Occipital lobe (tissue), 2 donors: ENCODE data around the gene HS6ST2. TPM values are rescaled to one million over a fixed set of nuclear protein-coding genes. Genes with fewer than 3 reads are reported as not detected.

Experiments
- DNase-seq: peaks from one replicate; lab custom pipeline; 2025; lab: John Stamatoyannopoulos, UW
- total RNA-seq: library from RNA; depleted of rRNA; stranded (reverse); fragments of >200 nt; gene quantifications from one replicate; pipeline ENCODE4 v1.2.3, GENCODE V29; 2014

HS6ST2 gene
- total RNA-seq, 1 donor from 2014 or later: 5.0 TPM

DNA sequence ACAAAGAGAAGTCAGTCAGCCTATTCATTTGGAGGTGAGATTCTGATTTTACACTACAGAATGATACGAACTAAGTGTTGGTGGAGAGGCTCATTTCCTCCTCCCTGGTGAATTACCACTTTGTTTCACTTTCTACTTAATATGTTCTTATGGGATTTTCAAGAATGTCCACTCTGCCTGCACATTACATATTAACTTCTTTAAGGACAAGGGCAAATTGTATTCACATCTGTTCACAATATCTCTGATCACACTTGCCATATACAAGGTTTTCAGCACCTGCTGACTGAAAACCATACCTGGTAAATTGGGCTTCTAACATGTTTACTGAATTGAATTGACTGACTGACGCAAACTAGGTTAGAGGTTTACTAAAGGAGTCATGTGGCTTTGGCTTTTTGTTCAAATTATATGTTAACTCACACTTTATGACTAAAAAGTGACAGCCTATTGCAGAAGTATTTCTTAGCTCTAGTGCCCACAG, 281.2 kb downstream of the HS6ST2 start:
- no peak for DNase-seq

DNA sequence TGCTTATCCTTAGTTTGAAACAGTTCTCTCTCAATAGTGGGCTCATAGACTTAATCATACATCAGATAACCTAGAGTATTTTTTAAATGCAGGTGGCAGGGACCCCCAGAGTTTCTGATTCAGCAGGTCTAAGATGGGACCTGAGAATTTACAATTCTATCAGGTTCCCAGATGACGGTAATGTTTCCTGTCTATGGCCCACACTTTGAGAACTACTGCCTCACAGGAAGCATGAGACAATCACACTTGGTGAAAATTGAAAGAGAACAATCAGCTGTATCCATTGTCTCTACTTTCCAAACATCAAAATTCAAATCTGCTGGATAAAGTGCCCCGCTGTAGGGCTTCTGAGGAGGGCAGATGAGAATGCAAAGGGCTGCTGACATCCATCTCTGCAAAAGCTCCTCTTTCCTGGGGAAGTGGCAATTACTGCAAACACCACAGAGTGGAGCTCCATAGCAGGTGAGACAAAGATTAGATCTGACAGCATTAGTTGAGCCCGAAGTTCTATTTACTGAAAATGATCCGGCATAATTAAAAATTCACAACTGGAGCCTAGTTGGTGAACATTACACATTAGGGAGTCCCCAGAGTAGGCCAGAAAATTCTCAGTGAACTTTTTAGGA, 281.8 kb downstream of the HS6ST2 start:
- DNase-seq: no peak

DNA sequence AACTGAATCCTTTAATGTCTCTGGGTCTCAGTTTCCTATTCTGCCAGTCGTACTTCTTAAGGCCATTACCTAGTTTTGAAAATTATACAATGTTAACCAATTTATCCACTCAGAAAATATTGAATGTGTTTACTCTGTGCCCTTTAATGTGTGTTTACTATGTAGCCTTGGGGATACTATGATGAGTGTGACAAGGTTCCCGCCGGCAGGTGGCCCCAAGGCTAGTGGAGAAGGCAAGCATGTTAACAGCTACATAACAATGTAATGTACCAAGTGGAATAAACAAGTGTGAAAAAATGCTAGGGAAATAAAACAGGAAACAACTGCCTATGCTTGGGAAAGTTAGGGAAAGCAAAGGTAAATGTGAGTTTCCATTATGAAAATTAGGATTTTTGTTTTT, 282.3 kb downstream of the HS6ST2 start:
- no peak for DNase-seq

DNA sequence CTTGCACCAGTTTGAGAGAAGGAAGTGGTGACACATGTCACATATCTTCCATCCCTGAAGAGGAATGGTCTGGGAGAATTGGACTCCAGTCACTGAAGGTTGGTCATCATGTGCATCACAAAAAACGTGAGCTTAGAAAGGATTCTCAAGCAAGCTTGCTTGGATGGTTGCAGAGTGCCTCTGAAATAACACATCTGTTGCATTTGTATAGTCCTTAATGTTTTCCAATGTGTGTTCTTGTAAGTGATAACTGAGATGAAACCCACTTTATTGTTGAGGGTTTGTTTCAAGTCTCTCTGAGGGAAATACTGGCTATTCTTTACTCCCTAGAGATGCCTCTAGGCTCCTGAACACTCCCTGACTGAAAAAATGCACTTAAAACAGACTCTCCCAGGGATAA, 285.1 kb downstream of the HS6ST2 start:
- no peak for DNase-seq

DNA sequence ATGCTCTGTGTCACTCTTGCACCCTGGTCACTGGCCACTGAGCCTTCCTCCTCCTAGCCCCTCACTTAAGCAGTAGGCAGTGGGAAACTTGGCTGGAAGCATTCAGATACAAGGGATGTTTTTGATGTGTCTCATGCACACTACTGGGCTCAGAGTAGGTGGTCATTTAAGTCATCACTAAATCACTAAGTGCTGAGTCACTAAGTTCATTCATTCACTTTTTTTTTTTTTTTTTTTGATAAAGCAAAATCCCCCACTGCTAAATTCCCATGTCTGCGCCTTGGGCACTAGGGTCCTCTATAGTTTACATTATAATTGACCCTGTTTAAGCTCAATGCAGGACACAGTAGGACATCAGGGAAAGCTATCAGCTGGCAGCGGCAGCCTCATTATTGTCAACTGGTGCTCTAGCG, 287.2 kb downstream of the HS6ST2 start:
- DNase-seq: no peak

DNA sequence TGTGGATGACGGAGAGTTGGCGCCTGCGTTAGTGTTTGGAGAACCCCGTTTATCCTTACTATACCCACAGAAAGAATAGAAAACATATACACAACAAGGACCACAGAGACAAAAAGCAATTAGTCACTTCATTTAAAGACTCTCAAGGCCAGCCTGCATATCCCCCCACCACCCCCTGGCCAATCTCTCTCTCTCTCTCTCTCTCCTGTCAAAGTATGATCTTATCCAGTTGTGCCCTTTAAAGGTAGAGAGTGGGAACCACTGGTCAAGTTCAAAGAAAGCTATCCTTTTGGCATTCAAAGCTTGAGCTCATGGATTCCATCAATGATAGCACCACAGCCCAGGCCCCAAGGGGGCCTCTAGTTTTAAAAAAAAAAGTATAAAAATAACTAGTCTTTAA, 289.3 kb downstream of the HS6ST2 start:
- DNase-seq: no peak

DNA sequence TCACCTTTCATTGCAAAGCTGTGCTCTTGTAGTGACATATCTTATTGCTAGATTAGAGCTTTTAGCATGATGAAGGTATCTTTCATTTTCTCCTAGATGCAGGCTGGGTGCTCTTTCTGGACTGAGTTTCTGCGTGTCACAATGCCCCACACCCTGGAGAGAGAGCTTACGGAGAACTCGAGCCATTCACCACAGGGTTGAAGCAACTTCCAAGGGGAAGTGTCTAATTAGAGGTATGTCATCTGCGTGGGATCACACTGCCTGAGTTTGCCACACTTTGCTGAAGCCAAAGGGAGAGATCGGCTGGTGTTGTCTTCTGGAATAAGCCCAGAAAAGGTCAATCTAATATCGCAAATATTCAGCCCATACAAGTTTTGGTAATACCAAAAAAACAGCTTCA, 290.3 kb downstream of the HS6ST2 start:
- no peak for DNase-seq

DNA sequence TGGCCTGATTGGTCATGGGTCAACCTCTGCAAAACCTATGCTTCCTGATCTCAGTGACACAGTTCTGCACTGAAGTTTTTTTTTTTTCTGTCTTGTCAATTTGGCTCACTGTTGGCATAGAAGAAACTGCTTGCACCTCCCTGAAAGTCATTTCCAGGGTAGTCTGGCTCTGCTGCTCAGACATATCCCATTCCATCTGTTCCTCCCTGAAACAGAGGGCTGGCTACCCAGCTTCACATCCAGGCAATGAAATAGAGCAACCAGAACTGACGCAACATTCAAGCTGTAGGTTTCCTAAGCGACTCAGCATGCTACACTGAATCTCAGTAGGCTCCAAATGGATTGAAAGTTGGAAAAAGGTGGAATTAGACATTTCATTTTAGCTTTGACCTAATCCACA, 292.8 kb downstream of the HS6ST2 start:
- peak; percentile 0 for DNase-seq

DNA sequence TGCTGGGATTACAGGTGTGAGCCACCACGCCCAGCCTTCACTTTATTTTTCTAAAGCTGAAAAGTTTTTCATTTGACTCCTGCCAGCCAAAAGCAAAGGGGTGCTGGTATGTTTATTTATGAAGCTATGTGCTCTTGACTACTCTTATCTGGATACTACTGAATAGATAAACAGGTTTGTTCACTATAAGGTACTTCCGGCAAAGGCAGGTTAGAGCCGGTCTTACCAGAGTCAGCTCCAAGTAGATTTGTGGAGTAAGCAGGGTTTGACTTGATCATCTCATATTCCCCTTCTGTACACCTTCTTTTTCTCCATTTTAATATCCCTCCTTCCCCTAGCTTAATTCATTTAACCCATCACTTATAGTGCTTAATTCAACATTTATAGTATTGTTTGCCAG, 294.2 kb downstream of the HS6ST2 start:
- DNase-seq: no peak

DNA sequence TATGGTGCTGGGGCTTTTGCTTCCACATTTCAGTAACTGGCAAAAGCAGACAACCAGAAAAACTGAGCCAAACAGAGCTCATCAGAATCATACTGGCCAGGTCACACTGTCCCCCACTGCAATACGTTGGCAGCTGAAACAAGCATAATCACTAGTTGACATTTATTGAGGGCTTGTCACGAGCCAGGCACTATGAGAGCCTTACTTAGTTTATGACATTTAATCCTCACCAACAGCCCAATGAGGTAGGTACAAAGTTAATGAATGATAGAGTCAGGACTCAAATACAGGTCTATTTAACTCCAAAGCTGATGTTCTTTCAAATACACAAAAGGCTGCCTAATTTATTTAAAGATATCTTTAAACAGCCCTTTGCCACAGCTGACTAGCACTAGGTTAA, 295.6 kb downstream of the HS6ST2 start:
- no peak for DNase-seq

DNA sequence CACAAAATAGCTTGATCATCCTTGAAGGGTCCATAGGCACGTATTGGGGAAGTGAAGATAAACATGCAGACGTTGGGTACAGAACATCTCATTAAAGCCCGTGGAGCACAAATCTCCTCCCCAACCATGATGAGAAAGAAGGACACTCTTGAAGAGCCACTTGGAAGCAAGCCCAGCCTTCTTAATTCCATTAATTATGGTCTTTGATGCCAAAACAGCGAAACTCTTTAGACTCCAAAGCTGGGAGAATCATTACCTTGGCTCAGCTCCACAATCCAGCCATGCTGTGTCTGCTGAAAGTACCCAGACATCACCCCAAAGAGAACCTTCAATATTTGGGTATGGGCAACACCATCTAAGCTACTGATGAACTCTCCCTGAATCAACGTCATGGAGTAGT, 300.6 kb downstream of the HS6ST2 start:
- DNase-seq: no peak

DNA sequence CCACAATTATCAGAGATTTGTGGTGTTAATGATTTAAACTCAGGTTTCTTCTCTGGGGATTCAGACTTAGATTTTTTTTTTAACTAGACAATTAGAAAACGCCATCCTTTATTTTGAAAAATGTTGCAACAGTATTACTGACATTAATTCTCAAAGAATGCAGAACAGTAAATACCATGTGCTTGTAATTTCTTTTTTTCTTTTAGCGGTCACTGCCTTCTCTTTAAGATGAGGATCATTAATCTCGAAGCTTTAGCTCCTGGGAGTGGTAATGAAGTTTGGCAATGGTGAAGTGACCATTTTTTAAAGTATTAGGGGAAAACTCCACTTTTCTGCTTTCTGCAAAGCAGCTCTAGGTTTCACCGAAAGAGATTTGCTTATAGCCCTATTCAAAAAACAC, 305.6 kb downstream of the HS6ST2 start:
- no peak for DNase-seq

DNA sequence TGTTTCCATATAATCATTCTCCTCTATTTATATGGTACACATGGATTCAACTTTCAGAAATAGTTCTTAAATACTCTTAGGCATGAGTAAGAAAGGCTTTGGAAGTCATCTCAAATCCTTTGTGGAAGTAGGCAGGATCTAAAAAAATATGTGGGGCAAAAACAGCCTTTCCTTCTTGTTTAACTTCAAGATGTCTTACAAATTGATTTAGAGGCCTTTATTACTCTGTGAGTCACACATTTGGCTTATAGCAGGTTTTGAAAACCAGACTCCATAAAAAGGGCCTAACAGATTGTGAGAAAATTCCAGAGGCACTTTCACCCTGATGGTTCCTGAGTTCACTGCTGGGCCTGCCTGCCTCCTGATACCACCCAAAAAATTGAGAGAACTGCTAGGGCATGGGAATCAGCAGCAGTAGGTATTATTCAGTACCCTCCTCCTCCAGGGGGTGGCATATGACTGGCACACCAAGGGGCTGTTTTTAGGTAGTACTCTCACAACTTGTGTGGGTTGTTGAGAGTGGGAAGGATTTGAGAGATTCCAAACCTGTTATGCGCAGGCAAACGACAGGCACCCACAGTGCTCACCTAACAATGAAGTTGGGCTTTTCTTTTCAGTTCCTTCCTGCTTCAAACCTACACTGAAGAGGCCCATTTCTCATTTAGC, 306.9 kb downstream of the HS6ST2 start:
- peak; percentile 5 for DNase-seq

DNA sequence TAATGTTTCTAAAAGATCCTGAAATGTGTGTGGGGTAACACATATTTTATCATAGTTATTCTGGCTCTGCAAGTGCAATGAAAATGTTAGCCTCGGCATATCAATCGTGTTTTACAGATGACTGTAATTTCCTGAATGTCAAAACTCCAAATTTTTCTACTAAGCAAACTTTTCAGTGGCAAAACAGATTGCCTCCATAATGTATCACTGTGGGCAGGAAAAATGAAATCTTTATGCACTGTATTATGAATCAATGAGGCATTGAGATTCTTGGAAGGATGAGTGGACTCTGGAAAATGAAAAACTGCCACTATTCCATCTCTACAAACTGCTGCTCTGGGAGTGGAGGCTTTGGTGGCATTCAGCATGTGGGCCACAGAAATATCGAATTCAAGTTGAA, 309.5 kb downstream of the HS6ST2 start:
- no peak for DNase-seq

DNA sequence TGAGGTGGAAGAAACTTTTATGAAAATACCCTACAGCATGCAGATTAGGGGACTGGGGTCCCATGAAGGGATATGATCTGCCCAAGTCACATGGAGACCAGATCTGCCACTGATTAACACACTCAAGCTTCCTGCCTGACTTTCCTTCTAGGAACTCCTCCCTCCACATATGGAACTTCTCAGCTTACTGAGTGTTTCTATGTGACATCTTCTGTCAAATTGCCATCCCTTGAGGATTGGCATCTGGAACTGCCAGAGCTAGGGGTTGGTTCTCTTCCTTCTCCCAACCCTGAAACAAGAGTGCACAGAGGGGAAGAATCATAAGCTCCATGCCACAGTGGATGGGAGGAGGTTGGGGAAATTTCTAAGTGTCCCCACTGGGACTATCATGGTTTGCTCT, 319.0 kb downstream of the HS6ST2 start:
- DNase-seq: no peak

DNA sequence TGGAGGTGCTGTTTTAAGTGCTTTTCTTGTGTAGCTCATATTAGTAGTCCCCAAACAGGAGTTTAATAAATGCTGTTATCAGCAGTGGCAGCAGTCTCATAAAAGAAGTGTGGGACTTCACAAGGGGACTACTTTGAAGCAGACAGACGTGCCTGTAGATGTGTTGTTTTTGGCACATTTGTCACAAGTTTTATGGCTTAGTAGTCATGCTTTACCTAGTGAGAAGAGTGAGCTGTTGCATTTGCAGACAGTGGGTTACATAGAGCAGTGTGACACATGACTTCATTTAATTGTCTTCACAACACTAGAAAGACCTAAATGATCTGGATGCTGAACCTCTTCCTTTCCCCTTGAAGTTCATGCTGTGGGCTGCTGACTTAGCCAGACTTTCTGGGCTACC, 320.1 kb downstream of the HS6ST2 start:
- DNase-seq: no peak

DNA sequence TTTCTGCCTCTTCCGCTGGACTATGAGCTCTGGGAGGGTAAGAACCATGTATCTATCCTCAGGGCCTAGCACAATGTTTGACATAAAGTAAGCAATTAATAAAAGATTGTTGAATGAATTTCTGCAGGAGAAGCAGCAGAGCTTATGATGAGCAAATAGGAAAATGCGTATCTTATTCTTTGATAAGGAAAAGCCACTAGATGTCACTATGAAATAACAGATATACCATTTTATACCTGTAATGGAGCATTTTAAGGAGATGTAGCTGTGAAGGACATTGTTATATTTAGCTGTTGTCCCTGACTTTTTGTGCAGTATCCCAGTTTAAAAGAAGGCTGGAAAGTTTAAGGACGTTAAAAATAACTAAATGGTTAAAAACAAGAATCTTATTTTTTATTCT, 322.3 kb downstream of the HS6ST2 start:
- DNase-seq: no peak

DNA sequence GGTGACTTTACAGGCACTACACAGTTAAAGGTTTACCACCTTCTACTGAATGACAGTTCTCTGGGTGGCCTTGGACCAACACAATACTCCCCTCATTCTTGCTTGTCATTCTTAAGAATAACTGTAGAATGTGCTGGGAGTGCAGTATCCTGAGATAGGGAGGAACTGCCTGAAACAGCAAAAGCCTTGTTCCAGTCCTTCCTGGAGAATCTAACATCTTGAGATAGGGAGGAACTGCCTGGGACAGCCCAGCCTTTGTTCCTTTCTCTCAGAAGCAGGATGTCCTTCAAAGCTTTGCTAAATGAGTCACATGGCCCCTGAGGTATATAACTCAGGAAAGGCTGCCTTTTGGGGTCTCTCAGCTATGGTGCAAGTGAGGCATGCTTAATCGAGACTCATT, 323.9 kb downstream of the HS6ST2 start:
- no peak for DNase-seq

DNA sequence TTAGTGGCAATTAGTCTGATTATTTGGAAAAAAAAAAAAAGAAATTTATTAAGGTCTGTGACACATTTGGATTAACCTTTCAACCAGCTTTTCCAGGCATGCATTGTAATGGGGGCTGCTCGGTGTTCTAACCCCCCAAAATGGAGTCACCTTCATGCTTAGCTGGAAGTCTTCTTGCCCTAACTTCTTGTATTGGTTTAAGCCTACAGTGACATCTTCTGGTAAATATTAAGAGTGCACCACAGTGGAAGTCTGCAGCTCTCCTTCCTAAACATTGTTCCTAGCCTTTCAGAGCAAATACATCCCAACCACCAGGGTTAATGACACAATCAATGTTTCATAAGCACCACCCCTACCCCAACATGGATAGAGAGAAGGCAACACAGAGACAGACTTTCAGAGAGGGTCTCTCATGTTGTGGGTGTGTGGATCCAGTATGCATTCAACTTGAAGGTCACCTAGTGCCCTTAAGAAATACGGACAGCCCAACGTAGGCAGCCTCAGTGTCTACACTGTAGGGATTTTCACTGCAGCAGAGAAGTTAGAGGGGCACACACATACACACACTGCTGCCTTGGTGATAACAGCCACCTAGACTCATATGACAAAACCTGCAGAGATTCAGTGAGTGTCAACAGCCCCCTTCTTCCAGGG, 326.7 kb downstream of the HS6ST2 start:
- no peak for DNase-seq

DNA sequence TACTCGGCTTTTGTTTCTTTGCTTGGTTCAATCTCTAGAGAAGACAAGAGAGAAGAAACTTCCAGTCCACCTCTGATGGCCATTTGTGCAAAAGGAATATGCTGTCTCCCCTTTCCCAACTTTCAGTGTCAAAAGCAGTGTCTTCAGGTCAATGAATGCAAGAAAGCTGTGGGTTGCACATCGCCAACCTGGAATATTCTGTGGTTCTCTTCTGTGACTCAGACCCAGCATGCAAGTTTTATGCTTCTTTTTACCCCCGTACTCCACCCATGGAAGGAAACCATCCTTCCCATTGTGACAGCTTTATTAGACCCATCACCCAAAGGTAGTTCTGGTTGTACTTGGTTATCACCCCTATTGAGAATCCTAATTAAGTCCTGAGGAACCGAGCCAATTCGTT, 334.0 kb downstream of the HS6ST2 start:
- DNase-seq: no peak

DNA sequence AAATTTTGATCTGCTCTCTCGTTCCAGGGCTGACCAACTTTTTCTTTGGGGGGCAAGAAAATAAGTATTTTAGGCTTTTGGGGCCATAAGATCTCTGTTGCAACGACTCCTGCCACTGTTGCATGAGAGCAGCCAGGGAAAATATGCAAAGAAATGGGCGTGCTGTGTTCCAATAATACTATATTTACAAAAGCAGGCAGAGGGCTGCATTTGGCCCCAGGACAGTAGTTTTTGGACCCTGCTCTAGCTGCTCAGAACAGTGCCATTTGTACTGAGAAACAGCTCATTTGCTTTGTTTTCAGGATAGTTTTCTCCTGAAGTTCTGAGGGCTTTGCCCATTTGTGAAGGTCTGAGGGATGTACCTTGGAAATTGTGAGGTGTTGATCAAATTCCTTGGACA, 334.5 kb downstream of the HS6ST2 start:
- DNase-seq: no peak

DNA sequence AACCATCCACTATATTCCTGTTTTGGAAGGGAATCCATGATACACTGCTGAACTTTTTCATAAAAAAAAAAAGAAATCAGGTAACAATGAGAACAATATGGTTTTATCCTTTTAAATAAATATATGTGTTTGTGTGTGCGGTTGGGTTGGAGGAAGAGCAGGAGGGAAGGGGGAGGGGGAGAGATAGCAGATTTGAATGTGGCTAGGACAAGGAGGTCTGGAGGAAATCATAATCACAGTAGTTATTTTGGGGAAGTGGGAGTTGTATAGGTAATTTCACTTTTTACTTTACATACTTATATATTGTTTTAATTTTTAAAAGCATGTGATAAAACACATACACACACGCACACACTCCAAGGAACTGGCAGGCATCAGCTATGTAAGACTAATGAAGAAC, 335.1 kb downstream of the HS6ST2 start:
- DNase-seq: no peak

DNA sequence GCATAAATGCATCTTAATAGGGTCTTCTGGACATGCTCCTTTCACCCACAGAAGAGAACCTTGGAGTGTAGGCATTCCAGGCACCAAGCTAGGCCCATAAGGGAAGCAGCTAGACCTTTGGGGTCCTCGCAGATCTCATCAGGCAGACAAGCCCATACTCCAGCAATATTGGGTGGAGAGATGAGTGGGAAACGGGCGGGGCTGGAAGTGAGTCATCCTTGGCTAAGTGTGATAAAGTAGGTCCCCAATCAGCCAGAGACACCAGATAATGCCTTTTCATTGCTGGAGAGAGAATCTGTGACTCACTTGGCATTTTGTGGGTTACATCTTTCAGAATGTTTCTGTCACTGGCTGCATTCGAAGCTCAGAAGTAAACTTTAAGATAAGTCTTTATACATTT, 336.3 kb downstream of the HS6ST2 start:
- no peak for DNase-seq
